HepG2 (cell line): ENCODE data around the gene ANXA2. TPM values are rescaled to one million over a fixed set of nuclear protein-coding genes. Genes with fewer than 3 reads are reported as not detected.

Experiments
- KMT2B ChIP-seq: IDR thresholded peaks from 2 replicates; pipeline ENCODE4 v1.6.1; 2016; ENCODE audit warnings: missing genetic modification reagents, missing compliant biosample characterization
- MEIS2 ChIP-seq: sonication (generic); formaldehyde crosslinking; IDR thresholded peaks from 2 replicates; pipeline ENCODE4 v1.9.0; 2021; ENCODE audit warnings: mild to moderate bottlenecking, missing genetic modification reagents
- MYPOP ChIP-seq: sonication (generic); formaldehyde crosslinking; IDR thresholded peaks from 2 replicates; pipeline ENCODE4 v1.8.1; 2023; ENCODE audit warnings: mild to moderate bottlenecking, moderate library complexity, missing genetic modification reagents
- NR2F1 ChIP-seq, 2 experiments: fragments of 450-650 bp in 1 of 2; formaldehyde crosslinking in 1 of 2; IDR thresholded peaks; 2 replicates each; pipeline versions ENCODE4 v1.5.0 to v1.6.1; 2016 to 2020; ENCODE audit warnings: mild to moderate bottlenecking in 1 of 2, missing compliant biosample characterization in 1 of 2, missing genetic modification reagents in 1 of 2, moderate library complexity in 1 of 2
- POLR2AphosphoS2 ChIP-seq: IDR thresholded peaks from 2 replicates; pipeline ENCODE4 v1.6.1; 2011; ENCODE audit warnings: low read depth, low read length, improper control_type of control experiment
- REPIN1 ChIP-seq: sonication (generic); formaldehyde crosslinking; IDR thresholded peaks from 2 replicates; pipeline ENCODE4 v1.8.0; 2022; ENCODE audit warnings: missing genetic modification reagents, low read depth, mild to moderate bottlenecking, borderline replicate concordance
- TRIM22 ChIP-seq: fragments of 450-650 bp; IDR thresholded peaks from 2 replicates; pipeline ENCODE4 v1.6.1; 2017
- ZBTB3 ChIP-seq: sonication (generic); formaldehyde crosslinking; IDR thresholded peaks from 2 replicates; pipeline ENCODE4 v1.4.0; 2020; ENCODE audit warnings: low read depth, mild to moderate bottlenecking, moderate library complexity, missing genetic modification reagents, borderline replicate concordance
- ZBTB38 ChIP-seq: sonication (generic); formaldehyde crosslinking; IDR thresholded peaks from 2 replicates; pipeline ENCODE4 v1.5.1; 2020; ENCODE audit warnings: mild to moderate bottlenecking, missing genetic modification reagents
- ZKSCAN5 ChIP-seq: sonication (generic); formaldehyde crosslinking; IDR thresholded peaks from 2 replicates; pipeline ENCODE4 v1.5.1; 2020; ENCODE audit warnings: mild to moderate bottlenecking, missing genetic modification reagents
- ZNF3 ChIP-seq: IDR thresholded peaks from 2 replicates; pipeline ENCODE4 v1.7.0; 2017; ENCODE audit warnings: inconsistent platforms
- ZNF335 ChIP-seq: sonication (generic); formaldehyde crosslinking; IDR thresholded peaks from 2 replicates; pipeline ENCODE4 v1.4.0; 2020; ENCODE audit warnings: missing genetic modification reagents
- ZNF430 ChIP-seq: sonication (generic); formaldehyde crosslinking; IDR thresholded peaks from 2 replicates; pipeline ENCODE4 v1.9.0; 2021; ENCODE audit warnings: mild to moderate bottlenecking, missing genetic modification reagents
- ZNF432 ChIP-seq: sonication (generic); formaldehyde crosslinking; IDR thresholded peaks from 2 replicates; pipeline ENCODE4 v1.5.0; 2020; ENCODE audit warnings: missing genetic modification reagents, mild to moderate bottlenecking, borderline replicate concordance
- ZNF512 ChIP-seq: sonication (generic); formaldehyde crosslinking; IDR thresholded peaks from 2 replicates; pipeline ENCODE4 v1.4.0; 2020; ENCODE audit warnings: mild to moderate bottlenecking, missing genetic modification reagents
- ZNF557 ChIP-seq: sonication (generic); formaldehyde crosslinking; IDR thresholded peaks from 2 replicates; pipeline ENCODE4 v1.4.0; 2020; ENCODE audit warnings: missing genetic modification reagents
- ZNF558 ChIP-seq: sonication (generic); formaldehyde crosslinking; IDR thresholded peaks from 2 replicates; pipeline ENCODE4 v1.9.0; 2022; ENCODE audit warnings: mild to moderate bottlenecking, missing genetic modification reagents, borderline replicate concordance
- ZNF619 ChIP-seq: sonication (generic); formaldehyde crosslinking; IDR thresholded peaks from 2 replicates; pipeline ENCODE4 v1.4.0; 2020; ENCODE audit warnings: mild to moderate bottlenecking, missing genetic modification reagents
- ZNF660 ChIP-seq: sonication (generic); formaldehyde crosslinking; IDR thresholded peaks from 2 replicates; pipeline ENCODE4 v1.5.1; 2020; ENCODE audit warnings: mild to moderate bottlenecking, low read depth, missing genetic modification reagents, borderline replicate concordance
- ZNF672 ChIP-seq: sonication (generic); formaldehyde crosslinking; IDR thresholded peaks from 2 replicates; pipeline ENCODE4 v1.8.1; 2022; ENCODE audit warnings: missing genetic modification reagents
- ZNF883 ChIP-seq: sonication (generic); formaldehyde crosslinking; IDR thresholded peaks from 2 replicates; pipeline ENCODE4 v1.5.1; 2020; ENCODE audit warnings: mild to moderate bottlenecking, missing genetic modification reagents; ENCODE audit errors: not compliant biosample characterization
- polyA plus RNA-seq, 8 experiments: library from polyadenylated mRNA; depleted of rRNA in 3 of 8; stranded (reverse) in 7 of 8; unstranded in 1 of 8; fragments of >200 nt; fragmentation: Illumina TruSeq in 4 of 8; extraction: Trizol in 4 of 8; gene quantifications; 2 replicates each; pipeline versions ENCODE4 v1.2.1 to v1.2.3, GENCODE V29; 2011 to 2016; ENCODE audit warnings: low read depth in 4 of 8, missing spikeins in 1 of 8, mixed read lengths in 1 of 8; ENCODE audit not compliant: insufficient read depth in 1 of 8
- total RNA-seq, 5 experiments: library from RNA; depleted of rRNA; stranded (reverse); fragments of >200 nt; fragmentation: Illumina TruSeq; extraction: Trizol; gene quantifications; 2 replicates each; pipeline ENCODE4 v1.2.3, GENCODE V29; 2016; ENCODE audit warnings: low read depth in 1 of 5
- TF ChIP-seq, protein P1 (sequence below): sonication (generic); formaldehyde crosslinking; IDR thresholded peaks from 2 replicates; pipeline ENCODE4 v1.8.0; 2023; ENCODE audit warnings: mild to moderate bottlenecking, missing genetic modification reagents
- TF ChIP-seq, protein P2 (sequence below): sonication (generic); formaldehyde crosslinking; IDR thresholded peaks from 2 replicates; pipeline ENCODE4 v1.5.0; 2020; ENCODE audit warnings: missing genetic modification reagents, mild to moderate bottlenecking, borderline replicate concordance
- TF ChIP-seq, protein P3 (sequence below): sonication (generic); formaldehyde crosslinking; IDR thresholded peaks from 2 replicates; pipeline ENCODE4 v1.5.1; 2020; ENCODE audit warnings: mild to moderate bottlenecking, moderate library complexity, missing genetic modification reagents

Gene ANXA2
- total and polyA plus RNA-seq, 2 of the 13 experiments (the other 11 are each of a cell fraction or from before 2014, with no cell fraction given), result 196 to 613 TPM

- TF ChIP-seq ZBTB3, result no peak; the same call in 1 of the 2 replicates
- TF ChIP-seq MEIS2 (CRISPR knock-in tag), result no peak
- no peak for TF ChIP-seq ZNF432
- peak in 1 of 2 experiments; percentile 30; a peak in 1 of 4 replicates for TF ChIP-seq NR2F1 (CRISPR knock-in tag; IDR thresholded peaks at IDR 0.05)
- TF ChIP-seq ZNF672 (CRISPR knock-in tag), result no peak
- TF ChIP-seq KMT2B (CRISPR knock-in tag), result peak; percentile 51; the same call in 1 of the 2 replicates
- TF ChIP-seq ZNF558, result no peak
- no peak for TF ChIP-seq ZKSCAN5 (CRISPR knock-in tag)
- TF ChIP-seq ZNF619 (CRISPR knock-in tag), result 0 out of 2 replicates have a peak, but pooled peaks have one; percentile 37
- TF ChIP-seq MYPOP (CRISPR knock-in tag), result peak; percentile 50; the same call in 1 of the 2 replicates
- TF ChIP-seq, protein P1, sequence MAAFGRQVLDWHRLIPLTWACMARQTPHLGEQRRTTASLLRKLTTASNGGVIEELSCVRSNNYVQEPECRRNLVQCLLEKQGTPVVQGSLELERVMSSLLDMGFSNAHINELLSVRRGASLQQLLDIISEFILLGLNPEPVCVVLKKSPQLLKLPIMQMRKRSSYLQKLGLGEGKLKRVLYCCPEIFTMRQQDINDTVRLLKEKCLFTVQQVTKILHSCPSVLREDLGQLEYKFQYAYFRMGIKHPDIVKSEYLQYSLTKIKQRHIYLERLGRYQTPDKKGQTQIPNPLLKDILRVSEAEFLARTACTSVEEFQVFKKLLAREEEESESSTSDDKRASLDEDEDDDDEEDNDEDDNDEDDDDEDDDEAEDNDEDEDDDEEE, result no peak
- no peak for TF ChIP-seq ZNF3 (CRISPR knock-in tag)
- peak; percentile 88 for TF ChIP-seq ZBTB38 (CRISPR knock-in tag)
- 0 out of 2 replicates have a peak, but pooled peaks have one; percentile 43 for TF ChIP-seq POLR2AphosphoS2
- TF ChIP-seq ZNF660 (CRISPR knock-in tag), result no peak
- TF ChIP-seq TRIM22, result no peak
- no peak for TF ChIP-seq ZNF883 (CRISPR knock-in tag)
- no peak for TF ChIP-seq ZNF557 (CRISPR knock-in tag)
- TF ChIP-seq, protein P2, sequence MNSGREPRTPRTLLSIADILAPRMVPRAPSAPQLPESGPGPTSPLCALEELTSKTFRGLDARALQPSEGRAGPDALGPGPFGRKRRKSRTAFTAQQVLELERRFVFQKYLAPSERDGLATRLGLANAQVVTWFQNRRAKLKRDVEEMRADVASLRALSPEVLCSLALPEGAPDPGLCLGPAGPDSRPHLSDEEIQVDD (CRISPR knock-in tag), result no peak
- peak; percentile 36; the same call in 1 of the 2 replicates for TF ChIP-seq ZNF430
- TF ChIP-seq, protein P3, sequence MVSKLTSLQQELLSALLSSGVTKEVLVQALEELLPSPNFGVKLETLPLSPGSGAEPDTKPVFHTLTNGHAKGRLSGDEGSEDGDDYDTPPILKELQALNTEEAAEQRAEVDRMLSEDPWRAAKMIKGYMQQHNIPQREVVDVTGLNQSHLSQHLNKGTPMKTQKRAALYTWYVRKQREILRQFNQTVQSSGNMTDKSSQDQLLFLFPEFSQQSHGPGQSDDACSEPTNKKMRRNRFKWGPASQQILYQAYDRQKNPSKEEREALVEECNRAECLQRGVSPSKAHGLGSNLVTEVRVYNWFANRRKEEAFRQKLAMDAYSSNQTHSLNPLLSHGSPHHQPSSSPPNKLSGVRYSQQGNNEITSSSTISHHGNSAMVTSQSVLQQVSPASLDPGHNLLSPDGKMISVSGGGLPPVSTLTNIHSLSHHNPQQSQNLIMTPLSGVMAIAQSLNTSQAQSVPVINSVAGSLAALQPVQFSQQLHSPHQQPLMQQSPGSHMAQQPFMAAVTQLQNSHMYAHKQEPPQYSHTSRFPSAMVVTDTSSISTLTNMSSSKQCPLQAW (CRISPR knock-in tag), result peak; percentile 45
- TF ChIP-seq REPIN1 (CRISPR knock-in tag), result no peak; the same call in 1 of the 2 replicates
- no peak for TF ChIP-seq ZNF512 (CRISPR knock-in tag)
- TF ChIP-seq ZNF335 (CRISPR knock-in tag), result no peak
Measured at GRCh38 chr15:60374628-60375081, 23.1 kb downstream of the ANXA2 start (continued).
